Body of pancreas (tissue), 4 donors: ENCODE results near the gene VCAM1.

ENCODE experiments used
- CTCF ChIP-seq, 7 experiments: fragments of 450-650 bp in 4 of 7; fragments of 200-600 bp in 3 of 7; sonication (generic) in 3 of 7; IDR thresholded peaks; one replicate each; pipeline ENCODE4 v1.5.1; 2016 to 2019; ENCODE audit warnings: antibody characterized with exemption in 7 of 7
- POLR2A ChIP-seq, 3 donors: fragments of 450-650 bp; IDR thresholded peaks; one replicate each; pipeline ENCODE4 v1.6.1; 2016; ENCODE audit warnings: antibody characterized with exemption in 3 of 3, mild to moderate bottlenecking in 2 of 3

- TF ChIP-seq CTCF (IDR thresholded peaks at IDR 0.05): no peak
- TF ChIP-seq POLR2A (IDR thresholded peaks at IDR 0.05): no peak
Observed at GRCh38 chr1:100778748-100779147, 59.2 kb downstream of the VCAM1 start.
